SK-N-MC (cell line): ENCODE measurements around the gene EIF2B2.

Source experiments
- DNase-seq: peaks from one replicate; pipeline ENCODE4 v3.0.0-alpha.2; 2011; ENCODE audit warnings: low read depth, low spot score
- H3K27ac ChIP-seq: fragments of 200-600 bp; sonication (generic); 2 replicates; pipeline ENCODE4 v1.5.1; 2016; ENCODE audit warnings: mixed run types
- H3K36me3 ChIP-seq: fragments of 200-600 bp; sonication (generic); 2 replicates; pipeline ENCODE4 v1.6.1; 2017; ENCODE audit warnings: antibody characterized with exemption, low read length, mixed read lengths; ENCODE audit not compliant: insufficient read depth
- H3K4me3 ChIP-seq: fragments of 200-600 bp; sonication (generic); 2 replicates; pipeline ENCODE4 v1.5.1; 2016
- H3K9ac ChIP-seq: fragments of 200-600 bp; sonication (generic); 2 replicates; pipeline ENCODE4 v1.8.0; 2017; ENCODE audit warnings: mixed run types, mixed read lengths; ENCODE audit not compliant: insufficient read length
- H3K9me3 ChIP-seq: fragments of 200-600 bp; sonication (generic); 2 replicates; pipeline ENCODE4 v1.6.1; 2017; ENCODE audit warnings: low read depth, mild to moderate bottlenecking, antibody characterized with exemption, low read length, moderate library complexity, mixed read lengths
- EZH2 ChIP-seq: fragments of 200-600 bp; sonication (generic); IDR thresholded peaks from one replicate; pipeline ENCODE4 v1.6.1; 2017; ENCODE audit warnings: antibody characterized with exemption
- FOXP2 ChIP-seq: optimal IDR thresholded peaks from 2 replicates; pipeline ENCODE3; 2011; ENCODE audit warnings: mild to moderate bottlenecking, moderate library complexity; ENCODE audit not compliant: insufficient read depth; ENCODE audit errors: extremely low read length, control extremely low read depth
- POLR2AphosphoS5 ChIP-seq: IDR thresholded peaks from 2 replicates; pipeline ENCODE4 v1.6.1; 2012; ENCODE audit warnings: mild to moderate bottlenecking, low read depth, low read length, borderline replicate concordance

EIF2B2 gene

DNA sequence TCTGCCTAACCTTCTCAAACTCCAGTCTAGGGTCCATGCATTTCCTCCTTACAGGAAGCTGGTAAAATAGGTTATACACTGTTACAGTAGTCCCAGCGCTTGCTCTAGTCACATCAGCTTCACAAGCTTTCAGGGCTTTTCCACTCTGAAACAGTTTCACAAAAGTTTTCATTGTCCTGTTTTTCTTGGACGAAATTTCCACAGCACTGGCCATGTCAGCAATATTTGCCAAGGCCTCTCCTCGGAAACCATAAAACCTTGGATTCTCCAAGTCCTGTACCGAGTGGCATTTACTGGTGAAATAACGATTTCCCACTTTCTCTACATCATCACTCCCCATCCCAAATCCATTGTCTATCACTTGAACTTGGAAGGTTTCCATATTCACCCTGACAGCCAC is 46.4 kb downstream of the EIF2B2 start:
- H3K4me3 ChIP-seq: no peak overlapping the region
- TF ChIP-seq FOXP2: no peak
- TF ChIP-seq POLR2AphosphoS5: no peak
- no peak for TF ChIP-seq EZH2
- no peak overlapping the region for H3K9ac ChIP-seq
- H3K9me3 ChIP-seq: no peaks in the 10 kb centered on the region
- no peak overlapping the region for H3K27ac ChIP-seq
- H3K36me3 ChIP-seq: peaks cover 13% of the 10 kb centered on the region; the same call in 1 of the 2 replicates
- DNase-seq: no peak

DNA sequence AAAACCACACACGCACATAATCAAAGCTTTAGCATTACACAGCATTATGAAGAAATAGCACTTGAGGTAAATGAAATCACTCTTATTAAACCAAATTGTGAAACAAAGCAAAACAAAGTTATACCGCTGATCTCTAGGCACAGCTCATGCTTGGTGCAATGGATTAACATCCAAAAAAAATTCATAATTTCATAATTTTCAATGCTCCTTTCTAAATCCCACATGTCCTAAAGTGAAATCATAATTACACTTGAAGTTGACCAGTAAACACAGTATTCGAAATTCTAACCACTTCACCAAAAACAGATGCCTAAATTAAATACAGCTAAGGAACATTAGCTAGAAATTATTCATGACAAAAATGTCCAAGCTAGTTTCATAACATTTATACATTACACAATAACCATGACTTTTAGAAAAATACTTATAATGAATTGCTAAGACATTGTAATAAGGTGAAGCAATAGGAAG is 47.0 kb downstream of the EIF2B2 start:
- TF ChIP-seq EZH2 (no peak), FOXP2 (no peak), POLR2AphosphoS5 (no peak)
- no peaks in the 10 kb centered on the region for H3K9me3 ChIP-seq
- DNase-seq: no peak
- H3K27ac ChIP-seq: peak overlapping the region; percentile 12; the same call in 1 of the 2 replicates
- no peak overlapping the region for H3K9ac ChIP-seq
- H3K4me3 ChIP-seq: no peak overlapping the region
- H3K36me3 ChIP-seq: peaks cover 13% of the 10 kb centered on the region; the same call in 1 of the 2 replicates

DNA sequence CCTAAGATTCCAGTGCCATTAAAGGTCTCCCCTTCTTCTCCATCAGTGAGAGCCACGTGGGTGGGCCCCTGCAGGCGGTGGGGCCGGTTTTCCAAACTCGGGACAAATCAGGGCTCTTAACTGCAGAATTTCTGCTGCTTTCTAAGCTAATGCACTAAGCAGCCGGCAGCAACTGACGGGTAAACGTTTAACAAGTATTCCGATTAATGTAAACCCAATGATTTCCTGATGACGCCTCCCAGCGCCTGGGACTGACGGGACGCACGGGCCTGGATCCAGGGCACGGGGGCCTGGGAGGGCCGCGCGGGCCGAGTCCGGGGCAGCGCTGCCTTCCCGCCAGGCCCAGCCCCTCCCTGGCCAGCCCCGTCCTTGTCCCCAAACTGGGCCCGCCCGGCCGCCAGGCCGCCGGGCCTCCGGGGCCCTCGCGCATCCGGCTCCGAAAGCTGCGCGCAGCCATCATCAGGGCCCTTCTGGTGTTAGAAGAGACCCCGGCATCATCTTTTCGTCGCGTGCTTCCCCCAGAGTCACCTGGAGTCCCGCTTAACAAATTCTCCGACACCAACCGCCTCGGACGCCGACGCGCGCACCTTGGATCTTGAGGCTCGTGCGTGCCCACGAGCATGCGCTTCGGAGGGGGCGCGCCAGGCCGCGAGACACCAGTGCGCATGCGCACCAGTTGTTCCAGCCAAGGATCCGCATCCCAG is 48.3 kb downstream of the EIF2B2 start, which contains the start of gene MLH3:
MLH3 (minus strand) TSS at position 616 of the 704 bp plus-strand sequence. CDS start 1,812 bp downstream, outside the sequence.
- TF ChIP-seq FOXP2 (no peak), POLR2AphosphoS5 (no peak), EZH2 (no peak)
- Histone ChIP-seq H3K9ac (no peak within 1 kb of the TSS), H3K4me3 (no peak within 1 kb of the TSS), H3K9me3 (no peaks in the 10 kb centered on the region), H3K36me3 (peaks cover 20% of the 10 kb centered on the region), H3K27ac (peak within 1 kb of the TSS; percentile 12; the same call in 1 of the 2 replicates)
- DNase-seq: no peak

DNA sequence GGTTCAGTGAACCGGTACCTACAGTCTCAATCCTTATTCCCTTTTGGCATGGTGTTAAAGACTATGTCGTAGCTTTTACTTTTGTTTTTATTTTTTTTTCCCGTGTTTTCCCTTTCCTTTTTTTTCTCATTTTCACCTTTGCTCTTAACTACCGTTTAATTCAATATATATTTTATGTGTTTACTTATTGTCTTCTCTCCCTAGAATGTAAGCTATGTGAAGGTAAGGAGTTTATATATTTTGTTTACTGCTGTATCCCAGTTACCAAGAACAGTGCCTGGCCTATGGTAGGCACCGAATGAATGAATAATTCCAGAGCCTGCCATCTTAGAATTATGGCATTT is 48.8 kb downstream of the EIF2B2 start:
- no peak overlapping the region for H3K27ac ChIP-seq
- no peak for TF ChIP-seq EZH2
- no peak for TF ChIP-seq FOXP2
- TF ChIP-seq POLR2AphosphoS5: no peak
- H3K36me3 ChIP-seq: peaks cover 25% of the 10 kb centered on the region
- no peak for DNase-seq
- no peak overlapping the region for H3K9ac ChIP-seq
- no peak overlapping the region for H3K4me3 ChIP-seq
- H3K9me3 ChIP-seq: no peaks in the 10 kb centered on the region

DNA sequence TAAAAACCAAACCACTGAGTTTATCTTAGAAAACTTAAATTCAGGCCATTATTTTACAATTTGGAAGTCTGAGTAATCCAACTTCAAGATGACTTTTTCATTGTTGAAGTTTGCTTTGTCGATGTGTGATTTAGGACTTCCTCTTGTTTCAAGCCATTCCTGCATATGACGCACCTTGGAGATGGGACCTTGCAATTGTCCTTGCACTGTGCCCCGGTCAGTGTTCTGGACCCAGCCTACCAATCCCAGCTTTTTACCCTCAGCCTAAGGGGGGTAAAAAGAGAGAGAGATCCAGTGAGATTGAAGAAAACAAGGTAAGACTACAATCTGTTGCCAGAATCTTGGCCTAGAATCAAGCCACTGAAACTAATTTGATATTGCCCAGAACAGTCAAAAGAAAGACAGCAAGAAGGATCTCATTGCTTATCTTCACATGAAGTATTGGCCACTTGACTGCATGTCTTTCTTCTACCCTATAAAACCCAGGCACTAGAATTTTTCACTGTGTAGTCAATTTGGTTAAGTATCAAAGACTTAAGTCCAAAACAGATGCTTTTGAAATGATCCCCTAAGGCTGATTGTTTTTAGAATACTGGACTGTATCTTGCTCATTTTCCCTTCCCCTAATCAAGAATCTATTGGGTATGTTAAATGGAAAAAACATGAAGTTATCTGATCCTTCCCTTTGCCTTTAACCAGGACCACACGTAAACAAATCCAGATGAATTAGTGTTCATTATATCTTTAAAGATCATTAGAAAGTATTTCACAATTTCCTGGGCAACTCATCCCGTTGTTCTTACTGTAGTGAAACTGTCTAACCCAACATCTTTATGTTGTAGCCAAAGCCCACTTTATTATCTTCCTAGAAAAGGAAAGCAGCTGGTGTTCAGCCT is 50.9 kb downstream of the EIF2B2 start:
- peak overlapping the region; percentile 9 for H3K27ac ChIP-seq
- H3K4me3 ChIP-seq: no peak overlapping the region
- DNase-seq: no peak
- no peaks in the 10 kb centered on the region for H3K9me3 ChIP-seq
- H3K9ac ChIP-seq: no peak overlapping the region
- H3K36me3 ChIP-seq: peaks cover 32% of the 10 kb centered on the region
- TF ChIP-seq FOXP2: no peak
- TF ChIP-seq EZH2: no peak
- no peak; the same call in 1 of the 2 replicates for TF ChIP-seq POLR2AphosphoS5

DNA sequence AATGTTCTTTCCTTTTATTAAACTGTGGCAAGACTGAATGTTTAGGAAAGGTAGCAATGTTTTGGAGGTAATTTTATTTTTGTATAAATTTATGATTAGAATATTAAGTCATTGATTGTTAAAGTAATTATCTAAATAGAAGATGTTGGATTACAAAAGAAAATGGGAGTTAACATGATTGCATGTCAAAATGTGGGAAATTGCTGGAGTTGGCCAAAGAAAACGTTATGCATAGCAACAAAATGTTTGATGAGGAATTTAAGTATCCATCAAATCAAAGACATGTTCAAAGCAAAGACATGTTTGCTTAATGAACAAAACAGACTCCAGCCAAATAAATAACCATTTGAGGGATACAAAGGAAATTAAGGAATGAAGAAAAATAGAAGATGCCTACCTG is 51.7 kb downstream of the EIF2B2 start:
- H3K9me3 ChIP-seq: no peaks in the 10 kb centered on the region
- H3K4me3 ChIP-seq: no peak overlapping the region
- no peak for TF ChIP-seq POLR2AphosphoS5
- TF ChIP-seq FOXP2: no peak
- TF ChIP-seq EZH2: no peak
- no peak for DNase-seq
- no peak overlapping the region; the same call in 1 of the 2 replicates for H3K27ac ChIP-seq
- H3K9ac ChIP-seq: no peak overlapping the region
- H3K36me3 ChIP-seq: peaks cover 38% of the 10 kb centered on the region

DNA sequence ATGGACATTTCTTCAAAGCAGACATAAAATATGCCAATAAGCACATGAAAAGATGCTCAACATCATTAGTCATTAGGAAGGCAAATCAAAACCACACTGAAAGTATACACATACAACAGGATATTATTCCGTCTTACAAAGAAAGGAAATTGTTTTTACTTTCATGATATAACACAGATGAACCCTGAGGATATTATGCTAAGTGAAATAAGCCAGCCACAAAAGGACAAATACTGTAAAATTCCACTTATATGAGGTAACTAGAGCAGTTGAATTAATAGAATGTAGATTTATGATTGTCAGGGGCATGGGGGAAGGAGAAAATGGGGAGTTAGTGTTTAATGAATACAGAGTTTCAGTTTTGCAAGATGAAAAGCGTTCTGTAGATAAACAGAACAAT is 56.9 kb downstream of the EIF2B2 start:
- Histone ChIP-seq H3K4me3 (no peak overlapping the region; the same call in 1 of the 2 replicates), H3K9ac (no peak overlapping the region), H3K9me3 (peaks cover 10% of the 10 kb centered on the region; the same call in 1 of the 2 replicates), H3K27ac (peak overlapping the region; percentile 23; the same call in 1 of the 2 replicates), H3K36me3 (peaks cover 48% of the 10 kb centered on the region)
- peak; percentile 67 for DNase-seq
- TF ChIP-seq EZH2 (no peak), POLR2AphosphoS5 (peak; percentile 31; the same call in 1 of the 2 replicates)

DNA sequence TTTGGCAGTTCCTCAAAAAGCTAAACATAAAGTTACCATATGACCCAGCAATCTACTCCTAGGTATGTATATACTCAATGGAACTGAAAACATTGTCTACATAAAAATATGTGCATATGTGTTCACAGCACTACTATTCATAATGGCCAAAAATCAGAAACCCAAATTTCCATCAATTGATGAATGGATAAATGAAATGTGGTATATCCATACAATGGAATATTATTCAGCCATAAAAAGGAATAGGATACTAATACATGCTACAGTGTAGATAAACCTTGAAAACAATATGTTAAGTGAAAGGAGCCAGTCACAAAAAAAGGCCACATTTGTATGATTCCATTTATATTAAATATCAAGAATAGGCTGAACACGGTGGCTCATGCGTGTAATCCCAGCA is 57.7 kb downstream of the EIF2B2 start:
- no peak overlapping the region for H3K27ac ChIP-seq
- H3K9me3 ChIP-seq: peaks cover 10% of the 10 kb centered on the region; the same call in 1 of the 2 replicates
- DNase-seq: no peak
- H3K9ac ChIP-seq: no peak overlapping the region
- peaks cover 47% of the 10 kb centered on the region for H3K36me3 ChIP-seq
- H3K4me3 ChIP-seq: peak overlapping the region; percentile 18; the same call in 1 of the 2 replicates
- TF ChIP-seq EZH2 (no peak), POLR2AphosphoS5 (no peak), FOXP2 (no peak)
